Measurements from ENCODE around the gene MAP2K5. TPM values are rescaled to one million over a fixed set of nuclear protein-coding genes. Genes with fewer than 3 reads are reported as not detected.
A peak's percentile ranks its signal among the peaks of the same experiment; 100 is the strongest.

Gene MAP2K5
- total RNA-seq, 1 donor from 2014 or later: 3.2 TPM

DNA sequence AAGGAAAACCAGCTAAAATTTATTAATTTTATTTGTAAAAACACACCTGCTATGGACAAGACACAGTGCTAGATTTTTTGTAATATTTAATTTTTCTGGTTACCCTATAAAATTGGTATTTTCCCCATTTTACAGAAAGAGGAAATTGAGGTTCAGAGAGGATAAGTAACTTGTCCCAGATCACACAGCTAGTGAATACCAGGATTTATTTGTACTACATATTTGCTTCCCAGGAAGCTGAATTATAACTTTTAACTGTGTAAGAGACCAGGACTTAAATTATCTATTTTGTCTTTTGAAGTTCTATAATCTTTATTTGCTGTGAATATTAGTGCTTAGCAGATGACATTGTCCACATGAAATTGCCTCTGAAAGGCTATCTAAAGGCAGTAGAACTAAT, 49.7 kb downstream of the MAP2K5 start:
- no peak overlapping the region for H3K4me3 ChIP-seq (ENCODE audit: low read depth, low read length)
- DNase-seq (ENCODE audit: low read depth): no peak
- TF ChIP-seq, protein P1, sequence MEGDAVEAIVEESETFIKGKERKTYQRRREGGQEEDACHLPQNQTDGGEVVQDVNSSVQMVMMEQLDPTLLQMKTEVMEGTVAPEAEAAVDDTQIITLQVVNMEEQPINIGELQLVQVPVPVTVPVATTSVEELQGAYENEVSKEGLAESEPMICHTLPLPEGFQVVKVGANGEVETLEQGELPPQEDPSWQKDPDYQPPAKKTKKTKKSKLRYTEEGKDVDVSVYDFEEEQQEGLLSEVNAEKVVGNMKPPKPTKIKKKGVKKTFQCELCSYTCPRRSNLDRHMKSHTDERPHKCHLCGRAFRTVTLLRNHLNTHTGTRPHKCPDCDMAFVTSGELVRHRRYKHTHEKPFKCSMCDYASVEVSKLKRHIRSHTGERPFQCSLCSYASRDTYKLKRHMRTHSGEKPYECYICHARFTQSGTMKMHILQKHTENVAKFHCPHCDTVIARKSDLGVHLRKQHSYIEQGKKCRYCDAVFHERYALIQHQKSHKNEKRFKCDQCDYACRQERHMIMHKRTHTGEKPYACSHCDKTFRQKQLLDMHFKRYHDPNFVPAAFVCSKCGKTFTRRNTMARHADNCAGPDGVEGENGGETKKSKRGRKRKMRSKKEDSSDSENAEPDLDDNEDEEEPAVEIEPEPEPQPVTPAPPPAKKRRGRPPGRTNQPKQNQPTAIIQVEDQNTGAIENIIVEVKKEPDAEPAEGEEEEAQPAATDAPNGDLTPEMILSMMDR (conservative IDR thresholded peaks at IDR 0.05; ENCODE audit: low read depth, low read length): no peak

DNA sequence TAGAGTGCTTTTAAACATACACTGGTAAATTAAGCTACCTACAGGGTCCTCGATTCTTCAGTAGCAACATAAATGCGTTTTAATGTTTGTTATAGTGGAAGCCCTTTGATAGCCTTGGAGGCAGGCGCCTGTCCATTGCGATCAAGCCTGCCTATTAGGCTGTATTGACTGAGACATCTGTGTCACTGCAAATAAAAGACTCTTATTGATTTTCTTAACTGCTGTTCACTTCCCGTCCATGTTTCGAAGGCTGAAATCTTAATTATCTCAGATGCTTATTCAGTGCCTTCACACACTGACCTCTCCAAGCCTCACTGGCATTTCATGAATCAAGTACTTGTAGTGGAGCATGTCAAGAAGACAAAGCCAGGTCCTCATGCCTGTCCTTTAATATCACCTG, 51.1 kb downstream of the MAP2K5 start:
- DNase-seq (ENCODE audit: low read depth): no peak
- no peak overlapping the region for H3K4me3 ChIP-seq (ENCODE audit: low read depth, low read length)
- TF ChIP-seq, protein P1 (conservative IDR thresholded peaks at IDR 0.05; ENCODE audit: low read depth, low read length): no peak

DNA sequence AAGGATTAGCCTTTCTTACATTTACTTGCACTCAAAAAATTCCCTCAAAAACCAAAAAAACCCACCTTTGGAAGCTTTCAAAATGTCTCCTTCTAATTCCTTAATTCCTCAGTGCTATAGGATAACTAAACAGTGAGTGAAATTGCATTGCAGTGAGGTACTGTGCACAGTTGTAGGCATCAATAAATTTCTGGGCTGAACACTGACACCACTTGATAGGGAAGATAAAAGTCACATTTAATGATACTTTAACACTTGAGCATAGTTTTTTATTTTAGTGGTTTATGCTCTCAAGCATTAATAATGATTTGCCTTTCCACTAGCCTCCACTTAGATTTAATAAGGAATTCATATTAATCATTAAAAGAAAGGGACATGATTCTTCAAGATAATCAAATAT, 52.3 kb downstream of the MAP2K5 start:
- no peak for DNase-seq (ENCODE audit: low read depth)

DNA sequence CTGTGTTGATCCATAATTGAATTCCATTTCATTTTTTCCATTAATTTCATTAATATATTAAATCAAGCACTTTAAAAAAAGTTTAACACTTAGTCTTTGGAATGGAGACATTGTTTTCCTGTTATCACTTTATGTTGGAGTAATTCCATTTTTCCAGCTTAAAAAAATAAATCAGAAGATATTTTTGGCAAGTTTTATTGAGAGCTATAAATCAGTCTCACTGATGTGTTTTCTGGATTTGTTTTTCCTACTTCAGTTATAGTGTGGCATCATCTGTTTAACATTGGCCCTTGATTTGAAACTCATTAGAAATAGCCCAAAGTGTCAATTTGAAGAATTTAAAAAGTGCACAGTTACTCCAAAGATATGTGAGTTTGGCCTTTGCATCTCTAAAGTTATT, 53.1 kb downstream of the MAP2K5 start:
- TF ChIP-seq, protein P1 (conservative IDR thresholded peaks at IDR 0.05; ENCODE audit: low read depth, low read length): no peak
- no peak for DNase-seq (ENCODE audit: low read depth)
- H3K4me3 ChIP-seq (ENCODE audit: low read depth, low read length): no peak overlapping the region

More for the DNA sequence above, 52.3 kb downstream of the MAP2K5 start:
- no peak overlapping the region for H3K4me3 ChIP-seq (ENCODE audit: low read depth, low read length)
- TF ChIP-seq, protein P1 (conservative IDR thresholded peaks at IDR 0.05; ENCODE audit: low read depth, low read length): no peak

DNA sequence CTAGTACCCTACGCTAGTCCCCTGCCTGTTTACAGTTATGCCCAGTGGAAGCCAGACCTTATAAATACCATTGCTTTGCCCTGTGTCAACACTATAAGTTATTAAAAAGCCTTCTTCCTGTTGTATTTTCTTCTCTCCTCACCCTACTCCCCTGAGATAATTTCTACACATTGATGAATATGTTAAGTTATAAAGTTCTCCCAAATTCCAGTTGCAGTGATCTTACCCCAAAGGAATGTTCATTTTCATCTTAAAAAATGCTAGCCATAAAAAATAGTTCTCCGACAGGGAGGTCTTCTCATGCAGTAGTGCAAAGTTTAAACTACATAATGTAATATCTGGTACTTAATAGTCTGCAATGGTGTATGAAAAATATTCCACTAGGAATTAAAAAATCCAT, 58.6 kb downstream of the MAP2K5 start:
- DNase-seq (ENCODE audit: low read depth): no peak
- TF ChIP-seq, protein P1 (conservative IDR thresholded peaks at IDR 0.05; ENCODE audit: low read depth, low read length): no peak
- H3K4me3 ChIP-seq (ENCODE audit: low read depth, low read length): no peak overlapping the region

DNA sequence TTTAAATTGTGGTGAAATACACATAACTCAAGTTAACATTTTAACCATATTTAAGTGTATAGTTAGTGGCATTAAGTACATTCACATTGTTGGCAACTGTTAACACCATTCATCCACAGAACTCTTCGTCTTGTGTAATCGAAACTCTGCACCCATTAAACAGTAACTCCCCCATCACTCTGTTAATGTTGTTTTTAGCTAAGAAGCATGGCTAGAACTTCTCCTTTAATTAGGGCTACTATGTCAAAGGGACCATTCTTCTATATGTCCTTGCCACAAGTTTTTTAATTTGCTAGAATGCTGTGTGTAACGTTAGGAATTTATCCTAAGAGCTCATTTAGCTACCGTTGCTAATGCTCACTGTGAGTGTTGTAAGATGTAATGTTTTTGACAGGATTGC, 60.6 kb downstream of the MAP2K5 start:
- no peak overlapping the region for H3K4me3 ChIP-seq (ENCODE audit: low read depth, low read length)
- TF ChIP-seq, protein P1 (conservative IDR thresholded peaks at IDR 0.05; ENCODE audit: low read depth, low read length): no peak
- no peak for DNase-seq (ENCODE audit: low read depth)

DNA sequence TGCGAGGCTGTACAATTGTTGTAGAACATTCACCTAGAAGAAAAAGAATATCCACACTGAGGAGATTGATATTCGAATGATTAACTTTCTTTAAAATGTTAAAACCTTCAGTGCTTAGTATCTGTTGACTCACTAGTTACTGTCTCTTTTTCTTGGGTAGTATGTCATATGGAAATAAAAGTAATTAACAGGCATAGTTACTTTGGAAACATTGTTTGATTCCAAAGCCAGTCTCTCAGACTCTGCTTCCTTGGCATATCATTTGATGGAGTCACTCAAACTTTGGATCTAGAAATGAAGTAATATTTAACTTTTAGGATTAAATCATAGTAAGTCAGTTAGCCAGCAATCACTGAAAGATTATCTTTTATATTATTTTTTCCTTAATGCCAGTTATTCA, 63.4 kb downstream of the MAP2K5 start:
- DNase-seq (ENCODE audit: low read depth): peak; percentile 6
- H3K4me3 ChIP-seq (ENCODE audit: low read depth, low read length): no peak overlapping the region
- TF ChIP-seq, protein P1 (conservative IDR thresholded peaks at IDR 0.05; ENCODE audit: low read depth, low read length): no peak

All from epithelial cell of proximal tubule (primary cell).